Adrenal gland (tissue), 12 donors: ENCODE measurements around the gene ATP8A2. TPM values are rescaled to one million over a fixed set of nuclear protein-coding genes. Genes with fewer than 3 reads are reported as not detected.
"Not testable (repeated sequence)": the region's sequence is repeated elsewhere in the genome, so short reads cannot be mapped to it uniquely, and the experiment has no call there.

Experiments
- DNase-seq, 7 donors: peaks; one replicate each; pipeline ENCODE4 v3.0.0-alpha.2; 2019 to 2020
- H3K27ac ChIP-seq, 5 donors: fragments of 200-600 bp; sonication (generic) in 4 of 5; 1 replicate in 3 of 5; 2 replicates in 2 of 5; pipeline versions ENCODE4 v1.5.1 to v1.8.0; 2016 to 2020; ENCODE audit warnings: mild to moderate bottlenecking in 1 of 5
- H3K27me3 ChIP-seq: fragments of 200-600 bp; 2 replicates; pipeline ENCODE4 v1.8.0; 2021
- H3K36me3 ChIP-seq, 2 donors: fragments of 200-600 bp; replicated peaks in 1 of 2; 1 replicate in 1 of 2; 2 replicates in 1 of 2; pipeline versions ENCODE4 v1.5.1 to v1.8.0; 2018 to 2022
- H3K4me1 ChIP-seq, 2 donors: fragments of 200-600 bp; replicated peaks in 1 of 2; 1 replicate in 1 of 2; 2 replicates in 1 of 2; pipeline versions ENCODE4 v1.5.1 to v1.8.0; 2018 to 2021
- H3K4me3 ChIP-seq, 4 donors: fragments of 200-600 bp; sonication (generic) in 3 of 4; one replicate each; pipeline ENCODE4 v1.5.1; 2016 to 2018
- H3K9me3 ChIP-seq, 3 donors: fragments of 200-600 bp; sonication (generic) in 1 of 3; replicated peaks in 1 of 3; 1 replicate in 2 of 3; 2 replicates in 1 of 3; pipeline versions ENCODE4 v1.5.1 to v1.8.0; 2016 to 2021
- CTCF ChIP-seq, 6 experiments: fragments of 450-650 bp in 4 of 6; fragments of 200-600 bp in 2 of 6; sonication (generic) in 1 of 6; IDR thresholded peaks; 1 replicate in 5 of 6; 2 replicates in 1 of 6; pipeline versions ENCODE4 v1.5.1 to v1.8.0; 2016 to 2021; ENCODE audit warnings: antibody characterized with exemption in 6 of 6, mild to moderate bottlenecking in 2 of 6, moderate library complexity in 1 of 6
- POLR2A ChIP-seq, 2 donors: fragments of 450-650 bp; IDR thresholded peaks; one replicate each; pipeline ENCODE4 v1.6.1; 2017; ENCODE audit warnings: antibody characterized with exemption in 2 of 2, mild to moderate bottlenecking in 2 of 2, moderate library complexity in 1 of 2
- WGBS, 4 donors: extraction: QIAGEN DNeasy Blood & Tissue Kit in 2 of 4; methylation state at CpG; one replicate each; pipeline versions ENCODE4 v1.1.5 to v1.1.7; 2013 to 2017; 5-methylcytosine and 5-hydroxymethylcytosine counted together
- intact Hi-C, 2 donors: fragments of 100-400 bp; cut with DNase I; formaldehyde crosslinking; loops; one replicate each; pipeline versions ENCODE4 v1.14.1 to v1.15.0; 2022 to 2023
- polyA plus RNA-seq, 3 donors: library from polyadenylated mRNA; stranded (reverse); fragments of 200-250 nt in 2 of 3; fragments of 350-450 nt in 1 of 3; fragmentation: Illumina TruSeq in 1 of 3; extraction: RNeasy Lipid Tissue Mini Kit (QIAGEN cat#74804) in 1 of 3; gene quantifications; one replicate each; pipeline ENCODE4 v1.2.3, GENCODE V29; 2013 to 2014
- total RNA-seq, 9 donors: library from RNA; depleted of rRNA in 4 of 9; stranded (reverse); fragments of >200 nt in 4 of 9; fragments of 120-200 nt in 1 of 9; fragmentation: NEBNext Ultra II Directional in 1 of 9; extraction: Animal tissue kit (Norgen Biotek cat#: 25700) in 1 of 9; gene quantifications; one replicate each; pipeline versions ENCODE4 v1.1.0 to v1.2.4, GENCODE V29; 2013 to 2023
- donor health status: healthy with polysubstance abuse.
- donor health status: Bipolar disorder and iron deficiency.
- donor health status: DM: yes; HTN: yes; CAD: no.
- donor health status: DM: no; HTN: no; CAD: no.
- donor health status: DM: no; HTN: no; CAD: no.
- donor health status: DM: yes; HTN: yes; CAD: no.

Gene ATP8A2
- total and polyA plus RNA-seq, 12 donors = 0.77 to 14.0 (median 4.3) TPM

DNA sequence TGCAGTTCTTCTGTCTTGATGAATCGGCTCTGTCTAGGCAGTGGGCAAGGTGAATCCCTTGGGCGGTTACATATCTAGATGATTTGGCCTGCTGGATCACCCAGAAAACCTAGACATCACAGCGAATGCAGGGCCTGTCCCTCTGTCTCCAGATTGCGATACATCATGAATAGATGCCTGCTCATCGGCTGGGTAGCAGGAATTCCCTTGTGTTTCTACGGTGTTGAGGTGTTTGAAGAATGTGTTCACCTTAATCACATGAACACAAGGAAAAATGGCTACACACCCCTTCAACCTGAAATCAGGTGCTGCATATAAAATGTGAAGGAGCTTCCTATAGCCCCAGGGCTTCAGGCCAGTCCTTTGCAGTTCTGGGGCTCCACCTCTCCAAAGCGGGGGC is 398.8 kb downstream of the ATP8A2 start:
- Histone ChIP-seq H3K9me3 (no peaks in the 10 kb centered on the region), H3K27me3 (no peaks in the 10 kb centered on the region), H3K4me1 (no peaks in the 10 kb centered on the region), H3K27ac (no peak overlapping the region), H3K4me3 (no peak overlapping the region), H3K36me3 (no peaks in the 10 kb centered on the region)
- TF ChIP-seq CTCF (IDR thresholded peaks at IDR 0.05) (no peak), POLR2A (IDR thresholded peaks at IDR 0.05) (no peak)
- DNase-seq = no peak
- WGBS, 4 donors = 87 to 93% (median 91%) methylated on average over 6 to 7 of the region's 7 CpGs
- intact Hi-C loops = no loop called here

GRCh38 chr13:25771202-25771601 is 399.4 kb downstream of the ATP8A2 start:
- no peaks in the 10 kb centered on the region for H3K9me3 ChIP-seq
- no peak for DNase-seq
- H3K4me1 ChIP-seq = no peaks in the 10 kb centered on the region
- TF ChIP-seq CTCF (IDR thresholded peaks at IDR 0.05) (no peak), POLR2A (IDR thresholded peaks at IDR 0.05) (no peak)
- 71 to 87% (median 85%) methylated on average over 5 of the region's 5 CpGs for WGBS, 4 donors
- H3K27ac ChIP-seq = no peak overlapping the region
- intact Hi-C loops = no loop called here
- H3K36me3 ChIP-seq = no peaks in the 10 kb centered on the region
- H3K27me3 ChIP-seq = no peaks in the 10 kb centered on the region
- H3K4me3 ChIP-seq = no peak overlapping the region

DNA sequence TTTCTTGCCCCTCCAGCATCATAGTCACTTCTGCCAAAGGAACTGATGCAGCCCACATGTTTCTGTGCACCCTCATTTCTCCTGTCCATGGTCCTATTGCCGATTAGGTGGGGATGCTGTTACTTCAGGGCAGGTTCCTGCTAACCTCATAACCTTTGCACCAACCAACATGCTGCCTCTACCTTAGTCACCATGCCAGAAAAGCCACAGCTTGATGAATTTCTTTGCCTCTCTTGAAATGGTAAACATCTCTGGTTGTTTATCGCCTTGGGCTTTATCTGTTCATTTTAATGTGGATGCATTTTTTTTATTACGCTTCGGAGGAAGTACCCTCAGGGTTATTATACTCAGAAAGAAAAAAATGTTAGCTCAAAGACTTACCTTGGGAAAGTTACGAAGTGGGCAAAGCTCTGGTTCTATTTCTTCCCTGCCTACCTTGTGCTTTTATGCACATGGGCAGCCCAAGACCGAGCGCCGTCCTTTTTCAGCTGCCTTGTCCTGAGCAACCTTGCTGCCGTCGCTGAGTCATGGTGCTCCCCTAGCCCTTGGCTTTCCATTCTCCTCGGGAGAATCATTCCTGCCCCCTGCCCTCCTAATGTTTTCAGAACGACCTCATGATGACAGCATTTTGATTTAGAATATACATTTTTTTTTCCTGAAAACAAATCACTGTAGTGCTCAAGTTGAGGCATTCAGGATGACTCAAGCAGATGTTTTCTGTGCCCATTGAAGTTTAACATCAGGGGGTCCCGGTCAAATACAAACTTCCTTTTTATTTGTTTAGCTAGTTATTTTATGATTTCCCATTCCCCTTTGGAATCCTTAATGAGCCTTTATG is 400.1 kb downstream of the ATP8A2 start:
- no peaks in the 10 kb centered on the region for H3K36me3 ChIP-seq
- H3K9me3 ChIP-seq = no peaks in the 10 kb centered on the region
- 49 to 59% (median 56%) methylated on average over 13 of the region's 13 CpGs for WGBS, 4 donors
- H3K4me1 ChIP-seq = no peaks in the 10 kb centered on the region
- H3K27ac ChIP-seq = no peak overlapping the region
- intact Hi-C loops = no loop called here
- no peak overlapping the region for H3K4me3 ChIP-seq
- TF ChIP-seq CTCF (IDR thresholded peaks at IDR 0.05) (no peak), POLR2A (IDR thresholded peaks at IDR 0.05) (no peak)
- H3K27me3 ChIP-seq = no peaks in the 10 kb centered on the region
- no peak for DNase-seq

GRCh38 chr13:25772534-25772933 is 400.8 kb downstream of the ATP8A2 start:
- H3K4me1 ChIP-seq, H3K4me3 ChIP-seq, H3K27ac ChIP-seq, H3K36me3 ChIP-seq, H3K27me3 ChIP-seq, DNase-seq, H3K9me3 ChIP-seq, intact Hi-C loops: not testable (repeated sequence)
- 86 to 93% (median 93%) methylated on average over 8 of the region's 8 CpGs for WGBS, 4 donors

- intact Hi-C loops, H3K4me3 ChIP-seq, H3K36me3 ChIP-seq, H3K27me3 ChIP-seq, DNase-seq, H3K27ac ChIP-seq, H3K4me1 ChIP-seq, H3K9me3 ChIP-seq: not testable (repeated sequence)
- 85 to 96% (median 88%) methylated on average over 1 of the region's 1 CpG for WGBS, 4 donors
Measured at GRCh38 chr13:25774056-25774455, 402.3 kb downstream of the ATP8A2 start.
